ENCODE data around the gene PKIB.
A peak's percentile ranks its signal among the peaks of the same experiment; 100 is the strongest.
"Not testable (repeated sequence)": the region's sequence is repeated elsewhere in the genome, so short reads cannot be mapped to it uniquely, and the experiment has no call there.

PKIB gene

DNA sequence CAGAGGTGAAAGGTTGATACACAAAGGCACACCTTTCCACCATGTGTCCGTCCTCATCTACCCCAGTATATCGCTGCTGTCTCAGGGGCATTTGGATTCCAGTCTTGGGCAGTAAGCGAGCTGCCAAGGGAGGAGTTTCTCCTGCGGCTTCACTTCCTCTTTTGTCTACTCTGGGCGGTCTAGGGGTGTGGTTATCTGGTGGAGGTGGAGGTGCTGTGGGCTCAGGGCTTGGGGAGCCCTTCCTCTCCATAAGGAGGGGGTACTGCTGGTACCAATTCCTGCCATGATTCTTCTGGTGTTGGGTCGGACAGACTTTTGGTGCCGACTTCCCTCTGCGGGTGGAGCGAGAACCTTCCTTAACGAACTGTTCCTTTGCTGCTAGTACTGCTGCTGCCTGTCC is 137.4 kb downstream of the PKIB start:
- Histone ChIP-seq H3K4me3 (ENCODE audit: low read length) (no peak overlapping the region), H3K4me1 (ENCODE audit: low read length) (peaks cover 3% of the 10 kb centered on the region; the same call in 1 of the 2 replicates), H3F3A (ENCODE audit: insufficient read depth, low read length) (no peaks in the 10 kb centered on the region), H4K20me1 (ENCODE audit: insufficient read depth, low read length) (no peaks in the 10 kb centered on the region), H3K79me2 (ENCODE audit: low read length) (no peaks in the 10 kb centered on the region), H3K27ac (ENCODE audit: low read length) (no peak overlapping the region), H3K9me2 (replicated peaks; ENCODE audit: insufficient read depth, low read length) (no peaks in the 10 kb centered on the region), H3K36me3 (replicated peaks; ENCODE audit: insufficient read depth, low read length) (no peaks in the 10 kb centered on the region), H3K9ac (ENCODE audit: low read length) (no peak overlapping the region), H3K4me2 (ENCODE audit: low read depth, low read length) (no peak overlapping the region), H3K9me3 (replicated peaks; ENCODE audit: insufficient read depth, low read length) (no peaks in the 10 kb centered on the region), H2AFZ (ENCODE audit: low read length) (no peak overlapping the region), H3K27me3 (replicated peaks; ENCODE audit: insufficient read depth, low read length) (no peaks in the 10 kb centered on the region)
- TF ChIP-seq CTCF (IDR thresholded peaks at IDR 0.05; ENCODE audit: low read length) (no peak), EZH2 (optimal IDR thresholded peaks at IDR 0.05; ENCODE audit: low read depth, low read length) (no peak), EZH2phosphoT487 (IDR thresholded peaks at IDR 0.05; ENCODE audit: low read length) (no peak)
- peak; percentile 18 for DNase-seq

DNA sequence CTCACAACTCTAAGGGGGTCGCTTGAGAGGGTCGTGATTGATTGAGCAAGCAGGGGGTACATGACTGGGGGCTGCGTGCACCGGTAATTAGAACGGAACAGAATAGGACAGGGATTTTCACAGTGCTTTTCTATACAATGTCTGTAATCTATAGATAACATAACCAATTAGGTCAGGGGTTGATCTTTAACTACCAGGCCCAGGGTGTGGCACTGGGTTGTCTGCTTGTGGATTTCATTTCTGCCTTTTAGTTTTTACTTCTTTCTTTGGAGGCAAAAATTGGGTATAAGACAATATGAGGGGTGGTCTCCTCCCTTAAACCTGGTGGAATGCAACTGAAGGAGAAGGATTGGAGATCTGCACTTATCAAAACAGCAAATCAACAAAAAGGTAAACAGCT is 138.7 kb downstream of the PKIB start:
- H3F3A ChIP-seq (ENCODE audit: insufficient read depth, low read length); H3K9me2 ChIP-seq (replicated peaks; ENCODE audit: insufficient read depth, low read length); H3K9me3 ChIP-seq (replicated peaks; ENCODE audit: insufficient read depth, low read length); DNase-seq; H3K27ac ChIP-seq (ENCODE audit: low read length); H3K4me2 ChIP-seq (ENCODE audit: low read depth, low read length); H3K4me3 ChIP-seq (ENCODE audit: low read length); H3K4me1 ChIP-seq (ENCODE audit: low read length); H3K9ac ChIP-seq (ENCODE audit: low read length); H4K20me1 ChIP-seq (ENCODE audit: insufficient read depth, low read length); H3K79me2 ChIP-seq (ENCODE audit: low read length); H2AFZ ChIP-seq (ENCODE audit: low read length); H3K36me3 ChIP-seq (replicated peaks; ENCODE audit: insufficient read depth, low read length); H3K27me3 ChIP-seq (replicated peaks; ENCODE audit: insufficient read depth, low read length): not testable (repeated sequence)

DNA sequence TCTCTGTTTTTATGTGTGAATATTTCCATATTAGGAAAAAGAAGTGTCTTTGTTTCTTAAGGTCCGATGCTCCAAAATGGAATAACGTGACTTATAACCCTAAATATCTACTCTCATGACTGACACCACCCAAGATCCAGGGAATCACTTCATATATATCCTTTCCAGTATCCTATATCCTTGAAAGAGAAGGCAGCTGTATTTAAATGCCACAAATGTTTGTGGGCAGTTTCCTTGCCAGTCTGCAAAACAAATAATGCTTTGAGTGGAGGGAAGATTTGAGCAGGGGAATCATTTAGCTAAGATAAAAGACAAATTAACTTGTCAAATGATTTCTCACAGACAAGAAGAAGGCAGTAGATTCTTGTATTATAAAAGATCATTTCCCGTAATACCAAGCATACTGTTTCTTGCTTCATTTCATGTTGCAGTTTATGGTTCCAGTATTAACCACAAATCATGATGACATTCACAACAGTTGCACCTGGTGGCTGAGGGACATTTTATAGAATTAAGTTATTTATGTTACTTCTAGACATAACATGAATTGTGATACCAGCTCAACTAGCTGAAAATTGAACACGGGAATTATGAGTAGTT is 139.3 kb downstream of the PKIB start:
- no peaks in the 10 kb centered on the region for H3F3A ChIP-seq (ENCODE audit: insufficient read depth, low read length)
- TF ChIP-seq EZH2phosphoT487 (IDR thresholded peaks at IDR 0.05; ENCODE audit: low read length), result no peak
- no peak for TF ChIP-seq CTCF (IDR thresholded peaks at IDR 0.05; ENCODE audit: low read length)
- TF ChIP-seq EZH2 (optimal IDR thresholded peaks at IDR 0.05; ENCODE audit: low read depth, low read length), result no peak
- DNase-seq, result no peak
- H3K9ac ChIP-seq (ENCODE audit: low read length), result no peak overlapping the region
- no peaks in the 10 kb centered on the region for H4K20me1 ChIP-seq (ENCODE audit: insufficient read depth, low read length)
- no peak overlapping the region for H3K4me3 ChIP-seq (ENCODE audit: low read length)
- no peaks in the 10 kb centered on the region for H3K9me3 ChIP-seq (replicated peaks; ENCODE audit: insufficient read depth, low read length)
- no peak overlapping the region for H3K27ac ChIP-seq (ENCODE audit: low read length)
- no peak overlapping the region for H2AFZ ChIP-seq (ENCODE audit: low read length)
- H3K27me3 ChIP-seq (replicated peaks; ENCODE audit: insufficient read depth, low read length), result no peaks in the 10 kb centered on the region
- no peaks in the 10 kb centered on the region for H3K9me2 ChIP-seq (replicated peaks; ENCODE audit: insufficient read depth, low read length)
- no peak overlapping the region for H3K4me2 ChIP-seq (ENCODE audit: low read depth, low read length)
- no peaks in the 10 kb centered on the region for H3K36me3 ChIP-seq (replicated peaks; ENCODE audit: insufficient read depth, low read length)
- peaks cover 3% of the 10 kb centered on the region; the same call in 1 of the 2 replicates for H3K4me1 ChIP-seq (ENCODE audit: low read length)
- no peaks in the 10 kb centered on the region for H3K79me2 ChIP-seq (ENCODE audit: low read length)

- Histone ChIP-seq H3K4me3 (ENCODE audit: low read length) (no peak overlapping the region), H3K4me2 (ENCODE audit: low read depth, low read length) (0 out of 2 replicates have a peak overlapping the region, but pooled peaks have one; percentile 9), H3K79me2 (ENCODE audit: low read length) (no peaks in the 10 kb centered on the region), H3K9me2 (replicated peaks; ENCODE audit: insufficient read depth, low read length) (no peaks in the 10 kb centered on the region), H3K9ac (ENCODE audit: low read length) (no peak overlapping the region), H3K27ac (ENCODE audit: low read length) (no peak overlapping the region), H4K20me1 (ENCODE audit: insufficient read depth, low read length) (no peaks in the 10 kb centered on the region), H3K9me3 (replicated peaks; ENCODE audit: insufficient read depth, low read length) (no peaks in the 10 kb centered on the region), H3F3A (ENCODE audit: insufficient read depth, low read length) (no peaks in the 10 kb centered on the region), H3K4me1 (ENCODE audit: low read length) (peaks cover 3% of the 10 kb centered on the region; the same call in 1 of the 2 replicates), H3K27me3 (replicated peaks; ENCODE audit: insufficient read depth, low read length) (no peaks in the 10 kb centered on the region), H2AFZ (ENCODE audit: low read length) (no peak overlapping the region; the same call in 1 of the 2 replicates), H3K36me3 (replicated peaks; ENCODE audit: insufficient read depth, low read length) (no peaks in the 10 kb centered on the region)
- TF ChIP-seq EZH2phosphoT487 (IDR thresholded peaks at IDR 0.05; ENCODE audit: low read length) (no peak), CTCF (IDR thresholded peaks at IDR 0.05; ENCODE audit: low read length) (no peak), EZH2 (optimal IDR thresholded peaks at IDR 0.05; ENCODE audit: low read depth, low read length) (no peak)
- DNase-seq, result peak; percentile 32
Observed at GRCh38 chr6:122751326-122751725, 141.1 kb downstream of the PKIB start.
